ENCODE data around the gene TTC7B. TPM values are rescaled to one million over a fixed set of nuclear protein-coding genes. Genes with fewer than 3 reads are reported as not detected.

The TTC7B gene
- total RNA-seq, 2 experiments from 2014 or later = 1.2 to 1.3 TPM

DNA sequence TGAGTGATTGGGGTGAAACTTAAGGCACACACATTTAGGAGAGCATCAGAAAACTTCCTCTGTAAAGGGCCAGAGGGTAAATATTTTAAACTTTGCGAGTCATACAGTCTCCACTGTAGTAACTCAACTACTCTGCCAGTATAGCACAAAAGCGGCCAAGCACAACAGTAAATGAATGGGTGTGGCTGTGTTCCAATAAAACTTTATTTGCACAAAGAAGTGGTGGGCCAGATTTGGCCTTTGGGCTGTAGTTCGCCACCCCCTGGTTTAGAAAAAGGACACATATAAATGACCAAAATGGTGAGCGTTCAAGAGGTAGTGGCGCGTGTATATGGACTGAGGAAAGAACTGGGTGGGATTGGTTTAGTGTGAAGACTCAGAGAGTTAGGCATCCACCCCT, 309.5 kb downstream of the TTC7B start:
- no peak overlapping the region for H3K4me3 Mint-ChIP-seq
- no peak for ATAC-seq (ENCODE audit: poor library complexity)
- no peaks in the 10 kb centered on the region for H3K4me1 Mint-ChIP-seq (ENCODE audit: low read depth)

GRCh38 chr14:90505531-90505930, 310.7 kb downstream of the TTC7B start:
- POLR2A ChIA-PET = no interaction called here
- H3K27ac Mint-ChIP-seq = no peak overlapping the region
- H3K36me3 Mint-ChIP-seq (ENCODE audit: low read depth) = no peaks in the 10 kb centered on the region
- TF ChIP-seq, protein P1, sequence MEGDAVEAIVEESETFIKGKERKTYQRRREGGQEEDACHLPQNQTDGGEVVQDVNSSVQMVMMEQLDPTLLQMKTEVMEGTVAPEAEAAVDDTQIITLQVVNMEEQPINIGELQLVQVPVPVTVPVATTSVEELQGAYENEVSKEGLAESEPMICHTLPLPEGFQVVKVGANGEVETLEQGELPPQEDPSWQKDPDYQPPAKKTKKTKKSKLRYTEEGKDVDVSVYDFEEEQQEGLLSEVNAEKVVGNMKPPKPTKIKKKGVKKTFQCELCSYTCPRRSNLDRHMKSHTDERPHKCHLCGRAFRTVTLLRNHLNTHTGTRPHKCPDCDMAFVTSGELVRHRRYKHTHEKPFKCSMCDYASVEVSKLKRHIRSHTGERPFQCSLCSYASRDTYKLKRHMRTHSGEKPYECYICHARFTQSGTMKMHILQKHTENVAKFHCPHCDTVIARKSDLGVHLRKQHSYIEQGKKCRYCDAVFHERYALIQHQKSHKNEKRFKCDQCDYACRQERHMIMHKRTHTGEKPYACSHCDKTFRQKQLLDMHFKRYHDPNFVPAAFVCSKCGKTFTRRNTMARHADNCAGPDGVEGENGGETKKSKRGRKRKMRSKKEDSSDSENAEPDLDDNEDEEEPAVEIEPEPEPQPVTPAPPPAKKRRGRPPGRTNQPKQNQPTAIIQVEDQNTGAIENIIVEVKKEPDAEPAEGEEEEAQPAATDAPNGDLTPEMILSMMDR (IDR thresholded peaks at IDR 0.05) = no peak
- Histone ChIP-seq H3K27ac (ENCODE audit: low read depth in 1 of 2, low read length in 2 of 2) (no peak overlapping the region), H3K9me3 (ENCODE audit: control insufficient read depth in 1 of 2, insufficient read depth in 1 of 2, low read length in 2 of 2) (peaks cover 0 to 5% of the 10 kb centered on the region in 2 experiments), H3K4me3 (ENCODE audit: low read length) (no peak overlapping the region), H3K4me1 (ENCODE audit: insufficient read depth, low read length) (peaks cover 6% of the 10 kb centered on the region), H3K27me3 (ENCODE audit: control insufficient read depth in 1 of 2, insufficient read depth in 2 of 2, low read length in 2 of 2) (peaks cover 13 to 21% of the 10 kb centered on the region in 2 experiments), H3K36me3 (ENCODE audit: insufficient read depth, low read length) (no peaks in the 10 kb centered on the region)
- no peak overlapping the region for H3K4me3 Mint-ChIP-seq
- ATAC-seq (ENCODE audit: poor library complexity) (no peak), DNase-seq (no peak)
- intact Hi-C loops (cut with DNase I, micrococcal nuclease) = no loop called here
- H3K27me3 Mint-ChIP-seq = peaks cover 24% of the 10 kb centered on the region
- H3K9me3 Mint-ChIP-seq = no peaks in the 10 kb centered on the region
- peaks cover 3% of the 10 kb centered on the region for H3K4me1 Mint-ChIP-seq (ENCODE audit: low read depth)
- CTCF ChIA-PET = no interaction called here

More for the DNA sequence above, 309.5 kb downstream of the TTC7B start:
- H3K27me3 ChIP-seq (ENCODE audit: control insufficient read depth in 1 of 2, insufficient read depth in 2 of 2, low read length in 2 of 2) = peaks cover 13 to 16% of the 10 kb centered on the region in 2 experiments
- TF ChIP-seq, protein P1 (IDR thresholded peaks at IDR 0.05) = no peak
- H3K9me3 Mint-ChIP-seq = no peaks in the 10 kb centered on the region
- H3K36me3 Mint-ChIP-seq (ENCODE audit: low read depth) = no peaks in the 10 kb centered on the region
- no peaks in the 10 kb centered on the region for H3K36me3 ChIP-seq (ENCODE audit: insufficient read depth, low read length)
- no peak for DNase-seq
- no peak overlapping the region for H3K27ac ChIP-seq (ENCODE audit: low read depth in 1 of 2, low read length in 2 of 2)
- intact Hi-C loops (cut with DNase I, micrococcal nuclease) = no loop called here
- no peak overlapping the region for H3K4me3 ChIP-seq (ENCODE audit: low read length)
- ChIA-PET POLR2A (no interaction called here), CTCF (no interaction called here)
- H3K27me3 Mint-ChIP-seq = peaks cover 23% of the 10 kb centered on the region
- peaks cover 0 to 5% of the 10 kb centered on the region in 2 experiments for H3K9me3 ChIP-seq (ENCODE audit: control insufficient read depth in 1 of 2, insufficient read depth in 1 of 2, low read length in 2 of 2)
- no peak overlapping the region for H3K27ac Mint-ChIP-seq
- H3K4me1 ChIP-seq (ENCODE audit: insufficient read depth, low read length) = no peaks in the 10 kb centered on the region

DNA sequence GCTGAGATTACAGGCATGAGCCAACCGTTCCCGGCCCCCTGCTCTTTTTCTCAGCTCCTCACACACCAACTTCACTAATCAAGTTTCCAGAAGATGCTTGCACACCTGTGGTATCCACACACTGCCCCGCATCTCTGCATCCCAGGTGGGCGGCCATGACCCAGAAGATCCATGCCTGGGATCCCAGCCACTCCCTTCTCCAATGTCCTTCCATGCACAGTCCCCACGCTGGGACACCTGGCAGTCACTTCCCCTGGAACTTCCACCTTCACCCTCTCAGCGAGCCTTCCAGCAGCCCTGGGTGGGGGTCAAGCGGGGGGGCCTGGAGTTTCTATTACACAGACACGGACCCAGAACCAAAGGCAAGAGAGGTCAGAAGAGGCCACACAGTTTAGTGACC, 311.6 kb downstream of the TTC7B start:
- Mint-ChIP-seq H3K27me3 (peaks cover 29% of the 10 kb centered on the region), H3K36me3 (ENCODE audit: low read depth) (no peaks in the 10 kb centered on the region), H3K4me1 (ENCODE audit: low read depth) (peaks cover 5% of the 10 kb centered on the region), H3K9me3 (no peaks in the 10 kb centered on the region), H3K4me3 (no peak overlapping the region), H3K27ac (no peak overlapping the region)
- no peak overlapping the region for H3K4me3 ChIP-seq (ENCODE audit: low read length)
- H3K36me3 ChIP-seq (ENCODE audit: insufficient read depth, low read length) = no peaks in the 10 kb centered on the region
- ATAC-seq (ENCODE audit: poor library complexity) (no peak), DNase-seq (no peak)
- TF ChIP-seq, protein P1 (IDR thresholded peaks at IDR 0.05) = no peak
- H3K27ac ChIP-seq (ENCODE audit: low read depth in 1 of 2, low read length in 2 of 2) = no peak overlapping the region
- intact Hi-C loops (cut with DNase I, micrococcal nuclease) = no loop called here
- peaks cover 9% of the 10 kb centered on the region for H3K4me1 ChIP-seq (ENCODE audit: insufficient read depth, low read length)
- peaks cover 17 to 29% of the 10 kb centered on the region in 2 experiments for H3K27me3 ChIP-seq (ENCODE audit: control insufficient read depth in 1 of 2, insufficient read depth in 2 of 2, low read length in 2 of 2)
- POLR2A ChIA-PET = no interaction called here
- CTCF ChIA-PET = no interaction called here
- peaks cover 0 to 5% of the 10 kb centered on the region in 2 experiments for H3K9me3 ChIP-seq (ENCODE audit: control insufficient read depth in 1 of 2, insufficient read depth in 1 of 2, low read length in 2 of 2)

Measured in CD4-positive, alpha-beta T cell (primary cell).